GM18508 (cell line): Measurements from ENCODE around the gene CST4.
"Not testable (repeated sequence)": the region's sequence is repeated elsewhere in the genome, so short reads cannot be mapped to it uniquely, and the experiment has no call there.

Experiments
- ATAC-seq: cut with Tn5 transposase; IDR thresholded peaks from one replicate; pipeline ENCODE4 v1.9.1; 2021; ENCODE audit warnings: moderate number of reproducible peaks; ENCODE audit not compliant: insufficient read depth, unreplicated experiment

The CST4 gene

DNA sequence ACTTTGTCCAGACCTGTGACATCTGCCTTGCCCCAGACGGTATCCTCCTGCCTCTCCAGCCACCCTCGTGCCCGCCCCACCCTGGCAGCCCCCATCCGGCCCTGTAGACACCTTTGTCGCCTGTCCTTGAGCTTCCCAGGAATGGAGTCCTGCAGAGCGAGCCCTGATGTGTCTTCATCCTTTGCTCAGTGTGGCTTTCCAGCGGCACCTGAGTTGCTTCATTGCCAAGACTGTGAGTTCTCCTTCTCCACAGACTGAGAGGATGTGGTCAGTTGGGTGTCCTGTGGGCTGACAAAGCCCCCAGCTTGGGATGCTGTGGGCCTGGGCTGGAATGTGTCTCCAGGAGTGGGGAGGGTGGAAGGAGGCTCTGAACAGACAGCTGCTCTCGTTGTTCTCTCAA, 1.7 kb upstream of the CST4 start:
- no peak for ATAC-seq

GRCh38 chr20:23689399-23689690, 507 bp upstream of the CST4 start:
- no peak for ATAC-seq

- no peak for ATAC-seq
Measured at GRCh38 chr20:23687986-23688385, 852 bp downstream of the CST4 start.

- no peak for ATAC-seq
Measured at GRCh38 chr20:23686046-23686750, 2.6 kb downstream of the CST4 start.

DNA sequence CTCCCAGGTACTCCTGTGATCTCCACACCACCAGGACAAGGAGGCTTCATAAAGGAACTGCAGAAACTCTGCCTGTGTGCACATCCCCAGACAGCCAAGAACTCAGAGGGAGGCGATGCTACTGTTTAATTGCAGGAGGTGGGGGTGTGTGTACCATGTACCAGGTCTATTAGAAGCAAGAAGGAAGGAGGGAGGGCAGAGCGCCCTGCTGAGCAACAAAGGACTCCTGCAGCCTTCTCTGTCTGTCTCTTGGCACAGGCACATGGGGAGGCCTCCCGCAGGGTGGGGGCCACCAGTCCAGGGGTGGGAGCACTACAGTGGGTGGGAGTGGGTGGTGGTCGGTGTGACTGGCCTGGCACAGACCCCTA, 3.3 kb downstream of the CST4 start:
- ATAC-seq, result not testable (repeated sequence)

GRCh38 chr20:23684261-23684660, 4.6 kb downstream of the CST4 start:
- ATAC-seq, result no peak

GRCh38 chr20:23683807-23684206, 5.0 kb downstream of the CST4 start:
- ATAC-seq, result no peak

- no peak for ATAC-seq
Measured at GRCh38 chr20:23683281-23683680, 5.6 kb downstream of the CST4 start.

- no peak for ATAC-seq
Measured at GRCh38 chr20:23680146-23680545, 8.7 kb downstream of the CST4 start.

GRCh38 chr20:23679133-23680092, 9.4 kb downstream of the CST4 start:
- no peak for ATAC-seq

- no peak for ATAC-seq
Measured at GRCh38 chr20:23673209-23673608, 15.6 kb downstream of the CST4 start.

- ATAC-seq, result no peak
Measured at GRCh38 chr20:23672158-23672557, 16.7 kb downstream of the CST4 start.

DNA sequence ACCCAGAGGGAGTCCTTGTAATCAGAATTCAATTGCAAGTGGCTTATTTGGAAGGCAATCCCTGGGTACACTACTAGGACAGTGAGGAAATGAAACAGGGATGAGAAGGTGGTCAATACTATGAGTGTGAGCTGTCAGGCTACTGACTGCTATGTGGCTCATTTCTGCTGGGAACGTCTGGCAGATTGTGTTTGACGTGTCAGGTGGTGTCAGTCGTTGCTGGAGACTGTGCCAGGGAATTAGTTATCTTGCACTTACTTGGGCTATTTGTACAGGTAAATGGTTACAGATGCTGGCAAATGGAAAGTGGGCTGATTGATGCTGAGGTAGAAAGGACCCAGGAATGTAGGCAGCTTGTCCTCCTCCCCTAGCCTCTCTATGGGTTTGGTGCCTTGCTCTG, 17.4 kb downstream of the CST4 start:
- ATAC-seq, result no peak

GRCh38 chr20:23670361-23670760, 18.5 kb downstream of the CST4 start:
- ATAC-seq, result no peak

- ATAC-seq, result no peak
Measured at GRCh38 chr20:23669866-23670265, 19.0 kb downstream of the CST4 start.

GRCh38 chr20:23669327-23669726, 19.5 kb downstream of the CST4 start:
- ATAC-seq, result no peak

GRCh38 chr20:23668477-23668951, 20.3 kb downstream of the CST4 start:
- no peak for ATAC-seq

GRCh38 chr20:23667666-23668065, 21.2 kb downstream of the CST4 start:
- ATAC-seq, result no peak

GRCh38 chr20:23666698-23667097, 22.1 kb downstream of the CST4 start:
- ATAC-seq, result no peak

- no peak for ATAC-seq
Measured at GRCh38 chr20:23666189-23666588, 22.6 kb downstream of the CST4 start.

DNA sequence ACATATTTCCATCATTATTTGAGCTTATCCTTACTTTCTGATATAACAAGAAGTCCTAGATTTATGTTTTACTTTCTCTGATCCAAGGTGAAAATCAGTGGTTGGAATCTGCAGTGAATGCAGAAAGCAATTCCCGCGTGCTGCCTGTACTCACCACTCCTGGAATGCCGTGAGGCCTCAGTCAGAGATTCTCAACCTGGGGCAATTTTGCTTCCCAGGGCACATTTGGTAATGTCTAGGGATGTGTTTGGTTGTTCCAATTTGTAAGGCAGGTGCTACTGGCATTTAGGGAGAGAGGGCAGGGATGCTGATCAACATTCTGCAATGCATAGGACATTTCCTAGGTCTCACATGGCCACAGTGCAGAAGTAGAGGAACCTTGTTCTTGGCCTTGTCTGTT, 23.9 kb downstream of the CST4 start:
- no peak for ATAC-seq

DNA sequence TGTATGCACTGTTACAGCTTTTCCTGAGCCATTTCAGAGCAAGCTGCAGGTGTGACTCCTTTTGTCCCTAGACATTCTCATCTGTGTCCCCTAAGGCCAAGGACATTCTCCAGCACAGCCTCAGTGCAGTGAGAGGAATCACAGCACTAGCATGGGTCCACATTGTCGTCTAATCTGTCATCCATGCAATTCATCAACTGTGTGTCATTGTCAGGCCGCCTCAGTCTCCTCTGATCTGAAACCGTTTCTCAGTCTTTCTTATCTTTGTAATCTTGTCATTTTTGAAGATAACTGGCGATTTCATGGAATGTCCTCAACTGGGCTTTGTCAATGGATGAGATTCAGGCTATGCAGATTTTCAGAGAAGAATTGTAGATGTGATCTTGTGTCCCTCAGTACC, 24.8 kb downstream of the CST4 start:
- ATAC-seq, result not testable (repeated sequence)
